Measurements from ENCODE around the gene KLHL26.

- no peak for TF ChIP-seq EZH2phosphoT487 (IDR thresholded peaks at IDR 0.05; ENCODE audit: low read length)
- TF ChIP-seq CTCF (IDR thresholded peaks at IDR 0.05; ENCODE audit: low read length): no peak
- no peak for TF ChIP-seq EZH2 (optimal IDR thresholded peaks at IDR 0.05; ENCODE audit: low read depth, low read length)
These were observed 61.7 kb downstream of the KLHL26 start for GRCh38 chr19:18698321-18699167.

All from MM.1S (cell line).